ENCODE measurements around the gene ADD2.

ADD2 gene

DNA sequence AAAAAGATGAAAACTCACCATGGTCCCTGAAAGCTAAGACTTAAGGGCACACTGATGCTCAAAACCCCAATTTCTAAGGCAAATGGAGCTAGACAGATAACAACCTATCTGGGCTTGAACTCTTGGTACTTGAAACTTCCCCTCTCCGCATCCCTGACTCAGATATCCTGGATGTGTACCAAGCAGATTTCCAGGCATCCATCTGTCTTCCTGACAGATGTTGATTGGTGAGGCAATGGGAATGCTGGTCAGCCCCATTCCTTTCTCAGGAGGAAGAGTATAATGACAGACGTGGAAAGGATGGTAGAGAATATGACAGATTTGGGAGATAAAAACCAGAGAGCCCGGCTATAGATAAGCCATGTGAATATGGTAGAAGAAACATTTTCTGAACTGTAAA, 69.2 kb downstream of the ADD2 start:
- Histone ChIP-seq H3K4me3 (ENCODE audit: low read depth, low read length) (no peak overlapping the region), H3K27ac (no peak overlapping the region), H3K36me3 (peaks cover 41% of the 10 kb centered on the region), H3K9me3 (ENCODE audit: severe bottlenecking) (no peaks in the 10 kb centered on the region), H3K27me3 (ENCODE audit: insufficient read depth, low read depth, severe bottlenecking) (no peaks in the 10 kb centered on the region)
- peak; percentile 2 for DNase-seq
- TF ChIP-seq, protein P1, sequence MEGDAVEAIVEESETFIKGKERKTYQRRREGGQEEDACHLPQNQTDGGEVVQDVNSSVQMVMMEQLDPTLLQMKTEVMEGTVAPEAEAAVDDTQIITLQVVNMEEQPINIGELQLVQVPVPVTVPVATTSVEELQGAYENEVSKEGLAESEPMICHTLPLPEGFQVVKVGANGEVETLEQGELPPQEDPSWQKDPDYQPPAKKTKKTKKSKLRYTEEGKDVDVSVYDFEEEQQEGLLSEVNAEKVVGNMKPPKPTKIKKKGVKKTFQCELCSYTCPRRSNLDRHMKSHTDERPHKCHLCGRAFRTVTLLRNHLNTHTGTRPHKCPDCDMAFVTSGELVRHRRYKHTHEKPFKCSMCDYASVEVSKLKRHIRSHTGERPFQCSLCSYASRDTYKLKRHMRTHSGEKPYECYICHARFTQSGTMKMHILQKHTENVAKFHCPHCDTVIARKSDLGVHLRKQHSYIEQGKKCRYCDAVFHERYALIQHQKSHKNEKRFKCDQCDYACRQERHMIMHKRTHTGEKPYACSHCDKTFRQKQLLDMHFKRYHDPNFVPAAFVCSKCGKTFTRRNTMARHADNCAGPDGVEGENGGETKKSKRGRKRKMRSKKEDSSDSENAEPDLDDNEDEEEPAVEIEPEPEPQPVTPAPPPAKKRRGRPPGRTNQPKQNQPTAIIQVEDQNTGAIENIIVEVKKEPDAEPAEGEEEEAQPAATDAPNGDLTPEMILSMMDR (IDR thresholded peaks at IDR 0.05; ENCODE audit: low read depth, low read length), result no peak

DNA sequence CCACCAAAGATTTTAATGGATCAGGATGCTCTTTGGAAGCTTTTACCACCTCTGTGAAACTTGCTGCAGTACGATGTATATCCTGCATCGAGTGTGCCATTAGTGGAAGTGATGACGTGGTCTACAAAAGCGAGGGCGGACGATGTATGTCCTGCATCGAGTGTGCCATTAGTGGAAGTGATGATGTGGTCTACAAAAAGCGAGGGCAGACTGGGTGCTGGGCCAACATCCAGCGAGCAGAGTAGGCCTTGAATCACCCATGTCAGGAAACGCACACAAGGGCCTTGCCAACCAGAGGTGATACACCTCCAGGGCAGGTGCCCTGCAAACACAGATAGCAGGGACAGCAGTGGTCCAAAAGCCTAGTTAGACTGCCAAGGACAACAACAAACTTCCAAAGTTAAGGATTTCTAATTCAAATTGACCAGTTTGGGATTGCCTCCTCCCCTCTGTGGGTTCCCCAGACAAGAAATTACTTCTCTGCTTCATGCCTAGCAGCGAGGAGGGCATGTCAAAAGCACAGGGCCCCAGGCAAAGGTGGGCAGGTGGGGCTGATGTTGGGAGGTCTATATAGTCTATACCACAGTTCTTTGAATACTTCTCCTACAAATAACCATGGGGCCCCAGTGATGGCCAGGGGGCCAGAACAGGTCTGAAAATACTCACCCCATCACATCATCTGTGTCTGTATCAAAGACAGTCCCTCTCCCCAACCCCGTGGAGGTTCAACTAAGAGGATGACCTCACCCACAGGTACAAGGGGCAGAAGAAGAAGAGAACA, 70.2 kb downstream of the ADD2 start:
- Histone ChIP-seq H3K36me3 (peaks cover 46% of the 10 kb centered on the region), H3K4me3 (ENCODE audit: low read depth, low read length) (no peak overlapping the region), H3K9me3 (ENCODE audit: severe bottlenecking) (no peaks in the 10 kb centered on the region), H3K27me3 (ENCODE audit: insufficient read depth, low read depth, severe bottlenecking) (no peaks in the 10 kb centered on the region), H3K27ac (no peak overlapping the region)
- TF ChIP-seq, protein P1 (IDR thresholded peaks at IDR 0.05; ENCODE audit: low read depth, low read length), result no peak
- DNase-seq, result no peak

GRCh38 chr2:70696142-70696541, 71.9 kb downstream of the ADD2 start:
- H3K27ac ChIP-seq, result no peak overlapping the region
- H3K36me3 ChIP-seq, result peaks cover 56% of the 10 kb centered on the region
- no peaks in the 10 kb centered on the region for H3K9me3 ChIP-seq (ENCODE audit: severe bottlenecking)
- H3K27me3 ChIP-seq (ENCODE audit: insufficient read depth, low read depth, severe bottlenecking), result no peaks in the 10 kb centered on the region
- no peak overlapping the region for H3K4me3 ChIP-seq (ENCODE audit: low read depth, low read length)
- TF ChIP-seq, protein P1 (IDR thresholded peaks at IDR 0.05; ENCODE audit: low read depth, low read length), result no peak
- no peak for DNase-seq

- peak; percentile 3 for DNase-seq
- no peak overlapping the region for H3K4me3 ChIP-seq (ENCODE audit: low read depth, low read length)
- peaks cover 86% of the 10 kb centered on the region for H3K36me3 ChIP-seq
- TF ChIP-seq, protein P1 (IDR thresholded peaks at IDR 0.05; ENCODE audit: low read depth, low read length), result no peak
- H3K27me3 ChIP-seq (ENCODE audit: insufficient read depth, low read depth, severe bottlenecking), result no peaks in the 10 kb centered on the region
- H3K27ac ChIP-seq, result no peak overlapping the region
- H3K9me3 ChIP-seq (ENCODE audit: severe bottlenecking), result no peaks in the 10 kb centered on the region
These were observed 75.7 kb downstream of the ADD2 start for GRCh38 chr2:70692256-70692655.

GRCh38 chr2:70691497-70692140, 76.4 kb downstream of the ADD2 start:
- peaks cover 88% of the 10 kb centered on the region for H3K36me3 ChIP-seq
- H3K27ac ChIP-seq, result no peak overlapping the region
- DNase-seq, result peak; percentile 1
- H3K4me3 ChIP-seq (ENCODE audit: low read depth, low read length), result no peak overlapping the region
- H3K27me3 ChIP-seq (ENCODE audit: insufficient read depth, low read depth, severe bottlenecking), result no peaks in the 10 kb centered on the region
- no peaks in the 10 kb centered on the region for H3K9me3 ChIP-seq (ENCODE audit: severe bottlenecking)
- TF ChIP-seq, protein P1 (IDR thresholded peaks at IDR 0.05; ENCODE audit: low read depth, low read length), result no peak

Data from WERI-Rb-1 (cell line).